Measurements from ENCODE around the gene IL21.
"Not testable (repeated sequence)": the region's sequence is repeated elsewhere in the genome, so short reads cannot be mapped to it uniquely, and the experiment has no call there.

The IL21 gene

DNA sequence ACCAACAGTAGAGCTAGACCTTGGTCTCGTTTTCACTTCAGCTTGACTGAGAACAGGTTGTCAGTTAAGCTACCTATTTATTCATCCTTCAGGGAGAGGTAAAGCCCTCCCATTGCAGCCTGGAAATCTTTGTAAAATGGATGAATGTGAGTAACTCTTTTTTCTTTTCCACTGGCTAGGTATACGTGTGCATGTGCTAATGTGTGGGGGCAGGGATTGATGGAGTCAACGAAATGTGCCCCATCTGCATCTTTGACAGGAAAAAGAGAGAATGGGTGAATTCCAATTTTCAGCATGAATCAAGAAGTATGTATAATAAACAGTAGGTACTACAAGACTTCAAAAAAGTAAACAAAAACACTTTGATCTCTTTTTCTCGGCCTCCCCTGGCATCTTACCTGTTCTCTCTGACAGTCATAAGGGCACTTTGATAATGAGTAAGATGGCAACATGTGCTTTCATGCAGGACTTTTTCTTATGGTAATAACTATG is at the start of gene IL21:
TSS of gene IL21 (minus strand) at position 51 of the 492 bp plus-strand sequence. CDS start 55 bp downstream, outside the sequence.
- DNase-seq = no peak

DNA sequence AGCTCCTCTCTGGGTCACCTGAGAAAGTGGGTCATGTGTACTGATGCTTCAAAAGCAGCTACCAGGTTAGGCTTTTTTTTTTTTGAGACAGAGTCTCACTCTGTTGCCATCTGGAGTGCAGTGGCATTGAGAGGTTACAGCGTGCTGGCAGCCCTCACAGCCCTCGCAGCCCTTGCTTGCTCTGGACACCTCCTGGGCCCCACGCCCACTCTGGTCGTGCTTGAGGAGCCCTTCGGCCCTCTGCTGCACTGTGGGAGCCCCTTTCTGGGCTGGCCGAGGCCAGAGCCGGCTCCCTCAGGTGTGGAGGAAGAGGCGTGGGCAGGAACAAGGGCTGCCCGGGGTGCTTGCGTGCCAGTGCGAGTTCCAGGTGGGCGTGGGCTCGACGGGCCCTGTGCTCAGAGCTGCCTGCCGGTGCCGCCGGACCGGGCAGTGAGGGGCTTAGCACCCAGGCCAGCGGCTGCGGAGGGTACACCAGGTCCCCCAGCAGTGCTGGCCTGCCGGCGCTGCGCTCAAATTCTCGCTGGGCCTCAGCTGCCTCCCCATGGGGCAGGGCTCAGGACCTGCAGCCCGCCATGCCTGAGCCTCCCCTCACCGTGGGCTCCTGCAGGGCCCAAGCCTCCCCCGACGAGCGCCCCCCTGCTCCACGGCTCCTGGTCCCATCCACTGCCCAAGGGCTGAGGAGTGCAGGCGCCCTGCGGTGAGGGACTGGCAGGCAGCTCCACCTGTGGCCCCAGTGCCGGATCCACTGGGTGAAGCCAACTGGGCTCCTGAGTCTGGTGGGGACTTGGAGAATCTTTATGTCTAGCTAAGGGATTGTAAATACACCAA is 49.3 kb upstream of the IL21 start:
- DNase-seq = no peak

DNA sequence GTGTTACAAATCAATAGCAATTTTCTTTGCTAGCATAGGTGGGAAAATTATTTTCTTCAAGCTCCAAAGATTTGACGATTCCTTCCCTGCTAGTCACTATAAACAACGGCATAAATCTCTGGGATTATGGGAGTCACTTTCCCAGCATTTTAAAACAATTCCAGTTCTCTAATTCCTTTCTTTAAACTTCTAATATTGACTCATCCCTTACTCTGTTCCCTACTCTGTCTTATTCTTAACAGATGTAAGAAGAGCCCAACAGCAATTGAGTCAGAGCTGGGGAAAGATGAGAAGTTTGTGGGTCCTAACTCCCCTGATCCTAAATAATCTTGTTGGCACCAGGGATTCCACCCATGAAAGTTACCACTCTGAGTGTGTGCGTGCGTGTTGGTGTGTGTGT is 47.4 kb upstream of the IL21 start:
- no peak for DNase-seq

DNA sequence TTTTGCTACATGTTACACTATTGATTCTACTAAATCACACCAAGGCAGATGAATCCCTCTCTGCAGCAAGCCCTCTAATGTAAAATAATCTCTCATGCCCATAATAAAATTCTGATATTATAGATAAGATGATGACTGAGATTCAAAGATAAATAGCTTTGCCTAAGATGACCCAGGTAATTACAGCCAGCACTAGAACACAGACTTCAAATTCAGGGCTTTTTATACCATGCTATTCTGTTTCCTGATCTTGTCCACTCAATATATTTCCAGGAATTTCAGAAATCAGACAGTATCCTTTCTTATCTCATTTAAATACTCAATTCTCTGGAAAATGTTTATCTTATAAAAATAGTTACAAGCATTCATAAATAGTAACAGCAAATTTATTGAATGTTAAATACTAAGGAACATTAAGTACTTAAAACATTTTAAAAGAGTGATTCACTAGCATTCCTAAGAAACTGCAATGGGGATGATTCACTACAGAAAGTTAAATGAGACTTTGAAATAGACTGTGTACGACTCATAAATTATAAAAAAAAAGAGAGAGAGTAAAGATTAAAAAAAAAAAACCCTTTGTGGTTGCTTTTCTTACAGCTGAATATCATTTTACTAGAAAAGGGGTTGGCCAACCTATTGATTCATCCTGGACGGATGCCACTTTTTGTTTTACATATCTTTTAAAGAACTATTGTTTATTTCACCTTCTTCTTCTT is 45.8 kb upstream of the IL21 start:
- DNase-seq = no peak

DNA sequence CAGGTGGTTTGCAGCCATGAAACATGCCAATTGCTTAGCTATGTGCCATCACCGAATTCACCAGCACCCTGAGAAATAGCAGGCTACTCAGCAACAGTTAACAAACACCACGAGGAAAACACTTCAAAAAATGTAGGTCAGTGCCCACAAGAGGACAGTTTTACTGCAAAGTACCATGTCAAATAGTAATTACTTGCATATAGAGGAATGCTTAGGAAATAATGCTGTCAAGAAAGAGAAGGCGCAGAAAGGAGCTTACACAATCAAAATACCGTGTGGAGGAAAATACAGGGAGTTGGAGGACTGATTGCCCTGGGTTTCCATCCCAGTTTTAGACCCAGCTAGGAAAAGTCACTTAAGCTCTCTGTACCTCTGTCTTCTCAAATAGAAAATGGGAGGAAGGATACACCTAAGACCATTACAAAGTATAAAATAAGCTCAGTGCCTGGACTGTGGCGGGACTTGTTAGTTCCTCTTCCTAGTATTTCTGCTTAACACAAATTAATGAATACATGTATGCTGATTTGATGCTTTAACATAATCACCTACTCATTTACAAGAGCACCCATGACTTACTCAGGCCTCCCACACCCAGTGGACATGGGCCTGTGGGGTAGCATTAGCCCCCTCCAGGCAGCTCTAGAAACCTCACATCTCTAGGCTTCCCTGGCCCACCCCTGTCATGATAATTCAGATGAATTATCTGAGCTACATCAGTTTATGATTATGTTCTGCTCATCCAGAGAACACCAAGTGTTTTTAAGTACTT is 44.5 kb upstream of the IL21 start:
- no peak for DNase-seq

DNA sequence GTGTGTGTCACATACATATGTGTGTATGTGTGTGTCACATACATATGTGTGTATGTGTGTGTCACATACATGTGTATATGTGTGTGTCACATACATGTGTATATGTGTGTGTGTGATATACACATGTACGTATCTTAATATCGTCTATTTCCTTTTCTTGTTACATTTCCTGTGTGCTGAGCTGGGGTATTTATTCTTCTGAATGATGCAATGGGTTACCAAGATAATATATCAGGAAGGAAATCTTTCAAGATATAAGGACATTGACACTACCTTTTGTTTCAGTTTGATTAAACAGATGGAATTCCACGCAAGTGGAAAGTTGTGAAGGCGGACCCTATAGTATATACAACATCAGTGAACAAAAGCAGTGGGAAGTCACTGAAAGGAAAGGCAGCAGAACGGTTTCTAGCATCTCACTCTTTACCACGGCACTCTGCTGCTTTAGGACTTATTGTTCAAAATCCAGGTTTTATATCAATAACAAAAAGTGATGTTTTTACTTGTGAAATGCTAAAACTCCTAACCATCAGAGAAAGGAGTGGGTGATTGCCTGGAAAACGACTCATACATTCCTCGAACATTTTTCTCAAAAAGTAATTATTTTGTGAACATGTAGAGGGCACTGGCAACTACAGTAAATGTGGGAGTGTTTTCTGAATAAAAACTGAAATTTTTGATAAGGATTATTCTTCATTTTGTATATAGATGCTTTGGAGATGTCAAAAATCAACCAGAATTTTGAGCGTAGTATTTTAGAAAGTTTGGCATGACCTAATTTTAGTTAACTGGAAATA is 43.1 kb upstream of the IL21 start:
- no peak for DNase-seq

DNA sequence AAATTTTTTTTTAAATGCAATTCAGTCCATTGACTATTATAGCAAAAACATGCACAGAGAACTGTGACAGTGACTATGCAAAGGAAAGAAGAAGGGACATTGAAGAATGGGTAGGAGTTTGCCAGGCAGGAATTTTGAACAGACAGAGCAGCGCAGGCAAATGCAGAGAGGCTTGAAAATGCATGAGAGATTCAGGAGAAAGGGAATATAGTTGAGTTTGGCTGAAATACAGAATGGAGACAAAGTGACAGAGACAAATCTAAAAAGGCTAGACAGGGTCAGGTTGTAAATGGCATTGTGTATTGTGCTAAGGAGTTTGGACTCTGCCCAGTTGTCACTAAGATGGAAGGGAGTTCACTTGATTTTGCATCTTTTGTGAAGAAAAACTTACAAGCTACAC is 42.4 kb upstream of the IL21 start:
- DNase-seq = no peak

DNA sequence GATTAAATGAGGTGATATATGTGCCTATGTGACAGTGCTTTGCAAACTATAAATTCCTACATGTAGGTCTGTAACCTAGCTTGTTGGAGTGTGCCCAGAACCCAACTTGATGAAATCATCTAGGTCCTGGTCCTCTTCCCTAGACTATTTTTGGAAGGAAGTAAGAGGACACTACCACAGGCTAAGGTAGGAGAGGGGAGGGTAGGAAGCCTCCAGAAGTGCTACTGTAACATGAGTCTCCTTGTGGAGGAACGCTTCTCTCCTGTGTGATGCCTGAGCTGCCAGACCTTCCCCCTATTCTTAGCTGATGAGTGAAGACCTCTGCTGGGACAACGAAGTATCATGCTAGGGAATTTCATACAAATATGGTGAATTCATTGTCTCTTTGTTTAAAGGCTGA is 41.8 kb upstream of the IL21 start:
- DNase-seq = no peak

DNA sequence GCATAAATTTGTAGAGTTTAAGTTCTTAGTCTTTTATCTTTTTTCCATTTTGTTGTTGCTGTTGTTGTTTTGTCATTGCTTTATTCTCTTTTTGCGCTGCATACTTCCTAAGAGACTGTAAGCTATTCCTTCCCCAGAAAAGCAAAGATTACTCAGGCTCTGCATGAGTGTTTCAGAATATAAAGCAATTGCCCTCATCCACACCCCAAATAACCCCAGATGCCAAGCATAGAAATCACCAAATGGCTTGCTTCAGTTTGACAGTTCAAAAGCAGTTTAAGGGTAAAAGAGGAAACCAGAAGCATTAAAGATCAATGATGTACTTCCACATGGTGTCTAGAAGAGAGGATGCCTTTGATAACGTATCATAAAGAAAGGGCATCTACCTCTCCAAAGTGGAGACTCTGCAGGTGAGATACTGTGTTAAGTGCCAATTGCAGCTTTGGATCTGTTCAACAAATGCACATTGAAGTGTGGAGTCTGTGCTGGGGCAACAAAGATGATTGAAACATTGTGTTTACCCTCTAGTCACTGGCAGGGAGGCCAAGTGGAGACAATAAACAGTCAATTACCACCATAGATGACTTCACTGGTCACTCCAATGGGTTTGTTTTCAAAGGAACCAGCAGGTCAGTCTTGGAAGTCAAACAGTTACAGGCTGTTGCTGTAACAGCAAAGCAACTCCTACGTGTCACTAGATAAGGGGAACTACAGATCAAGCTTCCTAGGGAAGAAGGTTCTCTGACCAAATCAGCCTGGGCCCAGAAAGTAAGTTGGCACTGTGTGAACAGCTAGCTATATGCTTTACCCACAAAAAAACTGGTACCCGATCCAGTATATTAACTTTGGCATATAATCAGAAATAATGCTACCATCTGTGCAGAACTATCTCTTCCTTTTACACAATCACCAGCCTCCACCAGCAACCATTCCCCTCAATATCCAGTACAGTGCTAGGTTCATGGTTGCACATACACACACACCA is 40.6 kb upstream of the IL21 start:
- no peak for DNase-seq

DNA sequence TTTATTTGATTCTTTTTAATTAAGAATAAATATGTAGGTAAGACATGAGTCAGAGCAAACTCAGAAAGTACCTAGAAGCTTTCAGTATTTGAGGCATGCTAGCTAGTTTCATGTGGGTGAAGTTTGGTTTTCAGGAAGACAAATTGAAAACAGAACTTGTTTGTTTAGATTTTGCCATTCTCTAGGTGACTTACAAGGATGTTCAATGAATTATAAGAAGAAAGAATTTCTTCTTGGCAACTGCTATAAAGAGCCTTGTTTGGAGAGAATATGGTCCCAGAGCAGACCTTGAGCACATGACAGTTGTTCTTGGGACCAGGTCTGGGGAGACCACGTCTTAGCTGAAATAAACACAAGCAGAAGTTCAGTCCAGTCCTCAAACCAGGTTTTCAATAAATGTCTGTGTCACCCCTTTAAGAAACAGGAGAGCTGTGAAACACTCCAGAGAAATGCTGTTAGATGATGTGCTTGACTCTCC is 38.0 kb upstream of the IL21 start:
- no peak for DNase-seq

DNA sequence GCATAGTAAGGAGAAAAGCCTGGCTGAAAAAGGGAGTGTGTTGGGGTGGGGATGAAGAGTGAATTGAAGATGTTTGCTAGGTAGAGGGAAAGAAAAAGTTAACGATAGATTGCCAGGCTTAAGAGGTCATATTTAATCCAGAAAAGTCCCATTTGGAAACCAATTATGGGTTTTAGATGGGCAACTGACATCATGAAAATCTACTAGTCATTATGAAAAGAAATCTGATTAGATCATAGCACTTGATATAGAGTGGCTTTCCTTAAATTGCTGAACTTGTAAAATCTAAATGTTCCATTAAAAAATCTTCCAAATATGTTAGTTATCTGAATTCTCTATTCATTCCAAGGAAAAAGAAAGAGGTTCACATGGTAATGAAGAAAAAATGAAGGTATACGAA is 37.5 kb upstream of the IL21 start:
- DNase-seq = no peak

DNA sequence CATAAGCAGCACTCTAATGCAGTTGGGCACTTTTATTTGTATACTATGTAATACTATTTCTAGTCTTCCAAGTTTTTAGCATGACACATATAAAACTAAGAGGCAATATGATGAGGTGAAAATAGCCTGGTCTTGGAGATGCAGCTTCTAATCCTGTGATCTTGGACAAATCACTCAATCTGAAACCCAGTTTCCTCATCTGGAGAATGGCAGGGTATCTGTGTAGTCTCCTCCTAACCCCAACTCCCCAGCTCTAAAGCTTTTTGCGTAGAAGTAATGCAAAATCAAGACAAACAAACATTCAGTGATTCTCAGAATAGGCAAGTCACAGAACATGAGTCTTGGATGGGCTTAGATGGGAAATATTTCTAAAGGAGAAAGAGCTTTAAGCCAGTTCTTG is 36.7 kb upstream of the IL21 start:
- no peak for DNase-seq

DNA sequence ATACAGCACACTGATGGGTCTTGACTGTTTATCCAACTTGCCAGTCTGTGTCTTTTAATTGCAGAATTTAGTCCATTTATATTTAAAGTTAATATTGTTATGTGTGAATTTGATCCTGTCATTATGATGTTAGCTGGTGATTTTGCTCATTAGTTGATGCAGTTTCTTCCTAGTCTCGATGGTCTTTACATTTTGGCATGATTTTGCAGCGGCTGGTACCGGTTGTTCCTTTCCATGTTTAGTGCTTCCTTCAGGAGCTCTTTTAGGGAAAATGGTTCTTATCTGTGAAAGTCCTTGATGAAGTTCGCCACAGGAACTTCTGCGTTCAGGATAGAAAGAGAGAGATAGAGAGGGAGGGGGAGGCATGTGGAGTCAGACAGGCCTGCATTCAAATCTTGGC is 35.7 kb upstream of the IL21 start:
- not testable (repeated sequence) for DNase-seq

DNA sequence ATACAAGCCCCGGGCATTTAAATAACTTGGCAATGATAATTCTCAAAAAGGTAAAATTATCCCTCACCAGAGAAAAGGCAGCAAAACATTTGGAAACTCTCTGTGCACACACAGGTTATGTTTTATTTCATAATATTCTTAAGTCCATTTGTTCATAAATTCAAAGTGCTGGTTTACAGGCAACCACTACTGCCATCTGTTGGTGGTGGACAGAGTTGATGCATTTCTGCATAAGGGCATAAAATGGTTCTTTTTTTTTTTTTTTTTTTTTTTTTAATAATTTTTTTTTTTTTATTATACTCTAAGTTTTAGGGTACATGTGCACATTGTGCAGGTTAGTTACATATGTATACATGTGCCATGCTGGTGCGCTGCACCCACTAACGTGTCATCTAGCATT is 31.5 kb upstream of the IL21 start:
- no peak for DNase-seq

DNA sequence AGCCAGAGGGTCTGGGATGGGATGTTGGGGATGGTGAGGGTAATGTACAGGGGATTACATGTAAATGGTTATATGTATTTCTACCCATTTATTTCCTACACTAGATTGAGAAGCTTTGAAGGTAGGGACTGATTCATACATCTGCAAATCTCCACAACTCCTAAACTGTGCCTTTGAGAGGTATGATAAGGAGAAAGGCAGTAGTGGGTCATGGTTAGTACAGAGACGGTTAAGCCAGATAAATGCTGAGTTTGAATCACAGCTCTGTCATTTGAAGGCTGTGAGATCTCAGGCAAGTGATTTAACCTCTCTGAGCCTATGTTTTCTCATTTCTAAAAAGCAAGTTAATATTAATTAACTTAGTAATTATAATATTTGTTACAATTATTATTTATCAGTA is 29.3 kb upstream of the IL21 start:
- DNase-seq = no peak

DNA sequence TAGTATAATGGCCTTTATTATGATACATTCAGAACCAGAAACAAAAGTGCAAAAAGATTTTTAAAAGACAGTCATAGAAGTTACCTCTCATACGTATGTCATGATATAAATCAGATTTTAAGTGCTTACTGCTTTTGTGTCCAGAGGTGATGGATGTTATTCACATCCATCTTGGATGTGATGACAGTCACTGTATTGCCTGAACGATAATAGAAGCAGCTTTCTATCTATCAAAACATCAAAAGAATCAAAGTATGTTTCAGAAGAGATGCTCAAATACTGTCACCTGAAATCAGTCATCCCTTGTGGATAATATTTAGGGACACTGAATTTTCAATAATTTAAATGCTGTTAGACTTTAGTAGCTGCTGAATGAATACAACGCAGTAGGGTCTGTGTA is 26.8 kb upstream of the IL21 start:
- no peak for DNase-seq

DNA sequence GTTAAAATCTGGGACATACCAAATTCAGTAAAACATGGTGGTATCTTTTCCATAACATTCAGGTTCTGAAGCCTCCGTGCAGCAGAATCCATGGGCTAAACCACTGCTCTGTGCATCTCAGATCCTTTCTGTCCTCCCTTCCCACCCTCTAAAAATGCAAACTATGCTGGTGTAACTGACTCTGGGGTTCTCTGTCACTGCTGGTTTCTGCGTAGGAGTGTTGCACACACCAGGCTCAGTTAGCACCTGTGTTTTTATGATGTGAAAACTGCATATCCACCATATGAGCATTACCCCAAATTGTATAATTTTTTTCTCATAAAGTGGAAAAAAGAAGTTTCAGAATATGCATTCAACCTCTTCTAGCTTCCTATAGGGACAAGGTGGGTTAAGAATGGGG is 22.4 kb upstream of the IL21 start:
- no peak for DNase-seq

DNA sequence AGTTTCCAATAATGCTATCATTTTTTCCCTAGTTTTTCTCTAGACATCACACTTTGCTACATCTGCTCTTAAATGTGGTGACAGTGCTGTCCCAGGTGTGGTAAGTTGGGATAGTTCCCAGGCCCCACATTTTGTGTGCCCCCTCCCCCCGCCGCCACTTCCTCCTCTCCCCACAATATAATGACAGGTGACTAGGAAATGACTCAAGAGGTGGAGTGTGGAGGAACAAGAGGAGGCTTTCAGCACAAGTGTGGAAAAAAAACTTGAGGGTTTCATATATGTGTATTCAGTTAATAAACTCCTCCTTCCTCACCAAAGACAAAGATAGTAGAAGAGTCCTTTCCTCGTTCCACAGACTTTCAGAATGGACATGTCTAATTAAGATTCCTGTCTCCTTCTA is 18.3 kb upstream of the IL21 start:
- DNase-seq = no peak

DNA sequence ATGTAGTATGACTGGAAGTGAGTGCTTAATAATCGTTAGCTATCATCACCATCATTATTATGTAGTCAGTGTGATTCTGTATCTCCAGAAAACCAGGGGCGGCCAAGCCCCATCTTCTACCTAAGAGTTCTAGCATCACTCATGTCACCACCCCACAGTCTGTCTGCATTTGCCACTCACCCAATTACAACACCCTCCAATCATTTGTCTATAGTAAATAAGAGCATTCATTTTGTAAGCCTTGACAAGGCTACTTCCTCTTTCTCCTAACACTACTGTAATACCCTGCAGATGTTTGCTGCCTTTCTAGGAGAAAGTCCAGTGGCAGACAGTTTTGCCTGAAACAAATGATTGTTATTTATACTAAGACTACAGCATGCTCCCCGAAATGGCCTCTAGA is 15.8 kb upstream of the IL21 start:
- no peak for DNase-seq

DNA sequence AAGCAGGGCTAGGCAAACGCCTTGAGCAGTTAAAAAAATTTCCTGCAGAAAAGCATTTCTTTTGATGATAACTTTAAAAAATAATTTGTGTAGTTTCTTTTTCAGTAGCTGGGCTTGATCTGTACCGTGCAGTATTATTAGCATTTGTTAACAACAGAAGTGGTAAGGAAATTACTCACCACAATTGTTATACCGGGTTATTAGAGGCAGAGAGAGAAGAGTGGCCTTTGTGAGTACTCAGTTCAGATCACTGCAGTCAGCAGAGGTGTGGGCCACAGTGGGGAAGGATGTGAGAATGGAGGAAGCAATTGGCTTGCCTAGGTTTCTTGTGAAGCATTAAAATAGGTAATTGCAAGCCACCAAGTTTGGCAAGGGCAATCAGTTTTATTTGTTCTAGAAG is 14.3 kb upstream of the IL21 start:
- DNase-seq = no peak

DNA sequence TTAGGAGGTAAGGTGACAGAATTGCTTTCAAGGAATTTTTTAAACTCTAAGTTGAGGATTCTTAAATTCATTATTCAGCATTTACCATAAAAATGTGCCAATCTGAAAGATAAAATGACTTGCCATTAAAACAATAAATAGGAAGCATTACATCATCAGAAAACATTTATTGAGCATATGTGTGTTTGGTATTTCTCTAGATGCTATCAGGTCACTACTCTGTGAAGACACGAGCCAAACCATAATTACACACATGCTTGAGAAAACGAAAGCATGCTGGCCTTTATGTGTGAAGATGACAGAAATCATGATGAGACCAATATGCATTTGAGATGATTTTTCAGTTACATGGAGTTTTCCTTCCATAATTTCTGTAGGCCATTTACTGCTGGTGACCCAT is 12.3 kb upstream of the IL21 start:
- no peak for DNase-seq

Data from activated T-cell treated with anti-CD3 and anti-CD28 coated beads, Interleukin-2, amount 50 U/mL, for 1 hour (primary cell).